ENCODE data around the gene TBX21.

- TF ChIP-seq CTCF (IDR thresholded peaks at IDR 0.05; ENCODE audit: low read length): no peak
- TF ChIP-seq EZH2phosphoT487 (IDR thresholded peaks at IDR 0.05; ENCODE audit: low read length): no peak
- no peak for TF ChIP-seq EZH2 (optimal IDR thresholded peaks at IDR 0.05; ENCODE audit: low read depth, low read length)
These were observed 11.4 kb downstream of the TBX21 start for GRCh38 chr17:47744168-47745036.
